K562 (cell line): ENCODE data around the gene NACAD.

Experiments used
- CTCF ChIP-seq, 3 experiments: IDR thresholded peaks in 2 of 3; conservative IDR thresholded peaks in 1 of 3; 2 replicates each; pipeline ENCODE4 v1.5.1; 2011 to 2012; ENCODE audit warnings: low read length in 3 of 3, mild to moderate bottlenecking in 3 of 3, control low read depth in 2 of 3, improper control_type of control experiment in 1 of 3, inconsistent platforms in 1 of 3, low read depth in 1 of 3, mixed read lengths in 1 of 3, moderate library complexity in 1 of 3; ENCODE audit not compliant: insufficient read depth in 2 of 3
- E2F6 ChIP-seq, 2 experiments: IDR thresholded peaks; 2 replicates each; pipeline ENCODE4 v1.6.1; 2011; ENCODE audit warnings: borderline replicate concordance in 1 of 2, control low read depth in 1 of 2, low read depth in 1 of 2, low read length in 1 of 2, mild to moderate bottlenecking in 1 of 2, mixed read lengths in 1 of 2, moderate library complexity in 1 of 2; ENCODE audit not compliant: insufficient read depth in 1 of 2, insufficient read length in 1 of 2, poor library complexity in 1 of 2, severe bottlenecking in 1 of 2; ENCODE audit errors: extremely low read depth in 1 of 2
- EZH2 ChIP-seq: IDR thresholded peaks from 2 replicates; pipeline ENCODE4 v1.6.1; 2012; ENCODE audit warnings: low read depth, mild to moderate bottlenecking, inconsistent platforms, low read length, borderline replicate concordance
- HDAC6 ChIP-seq: IDR thresholded peaks from 2 replicates; pipeline ENCODE4 v1.6.1; 2012; ENCODE audit warnings: low read depth, mild to moderate bottlenecking, control low read depth, inconsistent platforms, low read length, moderate library complexity
- HMG20B ChIP-seq: fragments of 250-450 bp; sonication (Bioruptor Pico); IDR thresholded peaks from 2 replicates; pipeline ENCODE4 v1.5.0; 2021; ENCODE audit warnings: mild to moderate bottlenecking
- POLR2A ChIP-seq: fragments of 450-650 bp; conservative IDR thresholded peaks from 2 replicates; pipeline ENCODE4 v1.6.1; 2016
- SP2 ChIP-seq: IDR thresholded peaks from 2 replicates; pipeline ENCODE4 v1.6.1; 2011; ENCODE audit warnings: mild to moderate bottlenecking, low read depth, low read length, moderate library complexity; ENCODE audit not compliant: poor library complexity, severe bottlenecking; ENCODE audit errors: extremely low read depth
- TAF1 ChIP-seq: IDR thresholded peaks from 2 replicates; pipeline ENCODE4 v1.6.1; 2011; ENCODE audit warnings: mild to moderate bottlenecking, low read length, moderate library complexity; ENCODE audit not compliant: insufficient read depth, control insufficient read depth, severe bottlenecking; ENCODE audit errors: extremely low read depth
- TCF7L2 ChIP-seq: fragments of 150-350 bp; IDR thresholded peaks from 2 replicates; pipeline ENCODE4 v1.6.1; 2016; ENCODE audit warnings: low read depth, mild to moderate bottlenecking, low read length, moderate library complexity
- ZC3H4 ChIP-seq: sonication (generic); formaldehyde crosslinking; IDR thresholded peaks from 2 replicates; pipeline ENCODE4 v1.9.0; 2021; ENCODE audit warnings: missing genetic modification reagents, borderline replicate concordance
- ZZZ3 ChIP-seq: fragments of 450-650 bp; IDR thresholded peaks from 2 replicates; pipeline ENCODE4 v1.6.1; 2016; ENCODE audit warnings: antibody characterized with exemption, mild to moderate bottlenecking, moderate library complexity
- TF ChIP-seq, protein P1 (sequence below): sonication (generic); formaldehyde crosslinking; IDR thresholded peaks from 2 replicates; pipeline ENCODE4 v1.8.0; 2022; ENCODE audit warnings: mild to moderate bottlenecking, missing genetic modification reagents, borderline replicate concordance
- TF ChIP-seq, protein P2 (sequence below): sonication (generic); formaldehyde crosslinking; IDR thresholded peaks from 2 replicates; pipeline ENCODE4 v1.8.0; 2023; ENCODE audit warnings: mild to moderate bottlenecking, missing genetic modification reagents
- TF ChIP-seq, protein P3 (sequence below): sonication (generic); formaldehyde crosslinking; IDR thresholded peaks from 2 replicates; pipeline ENCODE4 v1.8.0; 2022; ENCODE audit warnings: mild to moderate bottlenecking, missing genetic modification reagents

- TF ChIP-seq EZH2 (no peak), CTCF (IDR thresholded peaks at IDR 0.05 in 2 of 3, conservative IDR thresholded peaks at IDR 0.05 in 1 of 3; ENCODE audit: insufficient read depth in 2 of 3, low read depth in 1 of 3, low read length in 3 of 3) (no peak), HDAC6 (no peak), SP2 (no peak), TAF1 (no peak), HMG20B (CRISPR knock-in tag) (no peak), POLR2A (no peak), E2F6 (IDR thresholded peaks at IDR 0.05; ENCODE audit: borderline replicate concordance in 1 of 2, extremely low read depth in 1 of 2, insufficient read depth in 1 of 2, insufficient read length in 1 of 2, low read depth in 1 of 2, low read length in 1 of 2, poor library complexity in 1 of 2, severe bottlenecking in 1 of 2) (no peak), ZZZ3 (no peak), TCF7L2 (no peak), ZC3H4 (no peak)
- TF ChIP-seq, protein P1, sequence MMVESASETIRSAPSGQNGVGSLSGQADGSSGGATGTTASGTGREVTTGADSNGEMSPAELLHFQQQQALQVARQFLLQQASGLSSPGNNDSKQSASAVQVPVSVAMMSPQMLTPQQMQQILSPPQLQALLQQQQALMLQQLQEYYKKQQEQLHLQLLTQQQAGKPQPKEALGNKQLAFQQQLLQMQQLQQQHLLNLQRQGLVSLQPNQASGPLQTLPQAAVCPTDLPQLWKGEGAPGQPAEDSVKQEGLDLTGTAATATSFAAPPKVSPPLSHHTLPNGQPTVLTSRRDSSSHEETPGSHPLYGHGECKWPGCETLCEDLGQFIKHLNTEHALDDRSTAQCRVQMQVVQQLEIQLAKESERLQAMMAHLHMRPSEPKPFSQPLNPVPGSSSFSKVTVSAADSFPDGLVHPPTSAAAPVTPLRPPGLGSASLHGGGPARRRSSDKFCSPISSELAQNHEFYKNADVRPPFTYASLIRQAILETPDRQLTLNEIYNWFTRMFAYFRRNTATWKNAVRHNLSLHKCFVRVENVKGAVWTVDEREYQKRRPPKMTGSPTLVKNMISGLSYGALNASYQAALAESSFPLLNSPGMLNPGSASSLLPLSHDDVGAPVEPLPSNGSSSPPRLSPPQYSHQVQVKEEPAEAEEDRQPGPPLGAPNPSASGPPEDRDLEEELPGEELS (CRISPR knock-in tag), result no peak
- TF ChIP-seq, protein P2, sequence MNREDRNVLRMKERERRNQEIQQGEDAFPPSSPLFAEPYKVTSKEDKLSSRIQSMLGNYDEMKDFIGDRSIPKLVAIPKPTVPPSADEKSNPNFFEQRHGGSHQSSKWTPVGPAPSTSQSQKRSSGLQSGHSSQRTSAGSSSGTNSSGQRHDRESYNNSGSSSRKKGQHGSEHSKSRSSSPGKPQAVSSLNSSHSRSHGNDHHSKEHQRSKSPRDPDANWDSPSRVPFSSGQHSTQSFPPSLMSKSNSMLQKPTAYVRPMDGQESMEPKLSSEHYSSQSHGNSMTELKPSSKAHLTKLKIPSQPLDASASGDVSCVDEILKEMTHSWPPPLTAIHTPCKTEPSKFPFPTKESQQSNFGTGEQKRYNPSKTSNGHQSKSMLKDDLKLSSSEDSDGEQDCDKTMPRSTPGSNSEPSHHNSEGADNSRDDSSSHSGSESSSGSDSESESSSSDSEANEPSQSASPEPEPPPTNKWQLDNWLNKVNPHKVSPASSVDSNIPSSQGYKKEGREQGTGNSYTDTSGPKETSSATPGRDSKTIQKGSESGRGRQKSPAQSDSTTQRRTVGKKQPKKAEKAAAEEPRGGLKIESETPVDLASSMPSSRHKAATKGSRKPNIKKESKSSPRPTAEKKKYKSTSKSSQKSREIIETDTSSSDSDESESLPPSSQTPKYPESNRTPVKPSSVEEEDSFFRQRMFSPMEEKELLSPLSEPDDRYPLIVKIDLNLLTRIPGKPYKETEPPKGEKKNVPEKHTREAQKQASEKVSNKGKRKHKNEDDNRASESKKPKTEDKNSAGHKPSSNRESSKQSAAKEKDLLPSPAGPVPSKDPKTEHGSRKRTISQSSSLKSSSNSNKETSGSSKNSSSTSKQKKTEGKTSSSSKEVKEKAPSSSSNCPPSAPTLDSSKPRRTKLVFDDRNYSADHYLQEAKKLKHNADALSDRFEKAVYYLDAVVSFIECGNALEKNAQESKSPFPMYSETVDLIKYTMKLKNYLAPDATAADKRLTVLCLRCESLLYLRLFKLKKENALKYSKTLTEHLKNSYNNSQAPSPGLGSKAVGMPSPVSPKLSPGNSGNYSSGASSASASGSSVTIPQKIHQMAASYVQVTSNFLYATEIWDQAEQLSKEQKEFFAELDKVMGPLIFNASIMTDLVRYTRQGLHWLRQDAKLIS (CRISPR knock-in tag), result no peak
- TF ChIP-seq, protein P3, sequence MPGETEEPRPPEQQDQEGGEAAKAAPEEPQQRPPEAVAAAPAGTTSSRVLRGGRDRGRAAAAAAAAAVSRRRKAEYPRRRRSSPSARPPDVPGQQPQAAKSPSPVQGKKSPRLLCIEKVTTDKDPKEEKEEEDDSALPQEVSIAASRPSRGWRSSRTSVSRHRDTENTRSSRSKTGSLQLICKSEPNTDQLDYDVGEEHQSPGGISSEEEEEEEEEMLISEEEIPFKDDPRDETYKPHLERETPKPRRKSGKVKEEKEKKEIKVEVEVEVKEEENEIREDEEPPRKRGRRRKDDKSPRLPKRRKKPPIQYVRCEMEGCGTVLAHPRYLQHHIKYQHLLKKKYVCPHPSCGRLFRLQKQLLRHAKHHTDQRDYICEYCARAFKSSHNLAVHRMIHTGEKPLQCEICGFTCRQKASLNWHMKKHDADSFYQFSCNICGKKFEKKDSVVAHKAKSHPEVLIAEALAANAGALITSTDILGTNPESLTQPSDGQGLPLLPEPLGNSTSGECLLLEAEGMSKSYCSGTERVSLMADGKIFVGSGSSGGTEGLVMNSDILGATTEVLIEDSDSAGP (CRISPR knock-in tag), result no peak
Measured at GRCh38 chr7:45082831-45083331, 5.9 kb downstream of the NACAD start.
